ENCODE results near the gene BLM.

BLM gene

DNA sequence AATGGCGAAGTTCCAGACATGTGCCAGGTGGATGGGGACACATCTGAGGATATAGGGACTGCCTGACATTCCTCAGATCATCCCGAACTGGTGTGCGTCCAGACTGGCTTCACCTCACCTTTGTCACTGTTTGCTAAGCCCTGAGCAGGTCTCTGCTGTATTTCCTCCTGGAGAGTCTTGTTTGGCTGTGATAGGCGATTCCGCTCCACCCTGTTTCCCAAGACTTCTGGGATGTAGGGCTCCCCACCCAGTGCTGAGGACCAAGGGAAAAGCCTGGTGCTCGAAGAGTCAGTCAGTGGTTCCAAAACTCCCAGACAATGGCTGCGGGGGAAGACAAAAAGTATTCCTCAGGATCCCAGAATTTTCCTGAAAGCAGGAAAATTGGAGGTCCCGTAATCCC lies 140.2 kb downstream of the BLM start:
- DNase-seq, result no peak

- no peak for DNase-seq
Measured at GRCh38 chr15:90857883-90858443, 140.8 kb downstream of the BLM start.

DNA sequence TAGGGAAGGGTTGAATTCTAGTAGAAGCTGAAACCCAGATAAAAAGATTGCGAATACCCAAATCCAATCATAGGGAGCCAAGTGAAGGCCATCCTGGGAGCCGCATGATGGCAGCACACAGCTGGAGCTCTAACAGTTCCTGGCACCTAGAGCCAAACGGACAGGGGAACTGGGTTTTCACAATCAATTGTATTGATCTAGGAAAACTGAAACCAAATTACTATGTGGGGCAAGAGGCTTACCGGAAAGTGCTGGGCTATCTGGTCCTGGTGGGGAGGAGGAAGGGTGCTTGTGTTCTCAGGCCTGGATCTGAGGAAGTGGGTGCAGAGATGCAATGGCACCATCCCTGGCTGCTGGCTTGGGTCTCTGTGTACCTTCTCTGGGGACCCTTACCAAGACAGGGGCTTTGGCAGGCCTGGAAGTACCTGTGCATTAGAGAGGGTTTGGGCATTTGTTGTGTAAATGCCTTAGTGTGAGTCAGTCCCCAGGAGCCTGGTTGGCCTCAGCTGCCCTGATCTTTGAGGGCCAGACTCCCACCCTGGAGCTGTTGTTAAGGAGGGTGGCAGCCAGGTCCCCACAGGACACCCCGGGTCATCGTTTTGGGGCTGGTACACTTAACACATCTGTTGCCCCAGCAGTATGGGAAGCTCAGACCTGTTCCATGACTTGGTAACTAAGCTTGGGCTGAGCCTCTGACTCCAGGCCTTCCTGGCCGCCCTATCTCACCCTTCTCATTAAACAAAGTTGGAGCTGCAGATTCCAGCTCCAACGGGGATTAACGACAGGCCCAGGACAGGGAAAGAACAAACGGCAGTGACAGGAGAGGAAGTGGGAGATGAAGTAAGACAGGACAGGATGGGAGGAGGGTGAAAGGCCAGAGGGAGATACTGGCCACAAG lies 142.3 kb downstream of the BLM start:
- DNase-seq, result no peak

- no peak for DNase-seq
Measured at GRCh38 chr15:90860450-90860849, 143.3 kb downstream of the BLM start.

DNA sequence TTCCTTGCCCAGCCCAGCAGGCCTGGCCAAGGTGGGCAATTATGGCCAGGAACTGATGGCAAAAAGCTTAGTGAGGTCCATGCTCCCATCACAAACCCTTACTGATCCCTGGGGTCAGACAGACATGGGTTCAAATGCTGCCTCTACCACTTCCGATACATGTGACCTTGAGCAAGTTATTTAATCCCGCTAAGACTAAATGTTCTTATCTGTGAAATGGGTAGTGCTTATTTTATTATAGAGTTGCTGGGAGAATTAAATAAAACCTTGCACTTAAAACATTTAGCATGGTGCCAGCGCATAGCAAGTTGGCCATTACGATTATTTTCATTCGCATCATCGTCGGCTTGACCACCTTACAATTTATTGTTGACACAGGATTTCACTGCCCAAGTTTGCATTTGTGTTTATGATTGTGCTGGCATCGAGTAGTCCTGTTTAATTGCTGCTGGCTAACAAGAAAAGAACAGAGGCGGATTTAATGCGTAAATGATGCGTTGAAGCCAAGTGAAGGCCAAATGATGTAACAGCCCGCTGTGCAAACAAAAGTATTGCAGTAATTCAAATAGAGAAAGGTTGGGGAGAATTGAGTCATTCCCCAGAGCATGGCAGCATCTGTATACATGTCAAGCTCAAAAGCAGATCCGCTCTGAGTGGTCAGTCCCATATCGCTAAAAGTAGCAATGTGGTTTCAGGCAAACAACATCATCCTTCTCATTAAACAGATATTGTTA lies 144.0 kb downstream of the BLM start:
- DNase-seq, result peak; percentile 91

GRCh38 chr15:90862487-90862886 lies 145.3 kb downstream of the BLM start:
- DNase-seq, result no peak

GRCh38 chr15:90862964-90863778 lies 146.0 kb downstream of the BLM start:
- DNase-seq, result peak; percentile 5

- DNase-seq, result peak; percentile 15
Measured at GRCh38 chr15:90863987-90864386, 146.8 kb downstream of the BLM start.

DNA sequence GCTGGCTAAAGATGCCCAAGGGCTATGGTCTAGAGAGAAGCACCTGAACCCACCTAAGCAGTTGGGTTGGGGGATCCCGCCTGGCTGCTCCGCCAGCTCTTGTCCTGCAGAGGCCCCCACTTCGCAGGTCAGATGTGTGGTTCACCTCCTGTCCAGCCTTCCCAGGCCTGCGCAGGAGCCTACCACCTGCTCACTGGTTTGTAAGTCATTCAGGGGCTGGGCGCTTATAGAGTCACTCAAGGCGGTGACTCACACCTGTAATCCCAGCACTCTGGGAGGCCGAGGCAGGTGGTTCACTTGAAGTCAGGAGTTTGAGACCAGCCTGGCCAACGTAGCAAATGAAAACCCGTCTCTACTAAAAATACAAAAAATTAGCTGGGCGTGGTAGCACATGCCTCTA lies 147.4 kb downstream of the BLM start:
- DNase-seq, result peak; percentile 15

DNA sequence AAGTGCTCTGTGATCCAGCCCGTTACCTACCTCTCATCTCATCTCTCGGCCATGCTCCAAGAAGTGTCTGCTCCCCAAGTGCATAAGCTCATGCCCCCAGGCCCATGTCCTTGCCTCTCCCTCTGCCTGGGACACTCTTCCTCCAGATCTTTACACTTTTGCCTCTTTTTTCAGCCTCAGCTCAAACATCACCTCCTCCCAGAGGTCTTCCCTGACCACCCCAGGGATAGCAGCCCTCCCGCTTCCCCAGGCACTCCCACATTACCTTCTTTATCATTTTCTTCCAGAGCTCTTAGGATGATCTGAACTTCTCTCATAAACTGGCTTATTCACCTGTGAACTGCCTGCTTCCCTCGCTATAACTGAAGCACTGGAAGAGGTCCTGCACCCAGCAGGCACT lies 148.6 kb downstream of the BLM start:
- DNase-seq, result peak; percentile 67

All from NCI-H510A treated with DMSO at 0.1 percent for 48 hours (cell line).